ACHN (cell line): ENCODE measurements around the gene ERRFI1.

Source experiments
- DNase-seq: peaks from one replicate; pipeline ENCODE4 v3.0.0-alpha.2; 2015
- in situ Hi-C: cut with HindIII; loops from 2 replicates; pipeline ENCODE4 v1.10.0; 2017; ENCODE audit warnings: low sequenced_read_pairs, low pct_ligation_motif_present, low pct_unique_long_range_greater_than_20kb

Gene ERRFI1

GRCh38 chr1:8023287-8023994, 2.7 kb downstream of the ERRFI1 start:
- in situ Hi-C loops = no loop called here
- no peak for DNase-seq

- in situ Hi-C loops = no loop called here
- no peak for DNase-seq
Measured at GRCh38 chr1:8022395-8023286, 3.5 kb downstream of the ERRFI1 start.

GRCh38 chr1:8021676-8022266, 4.3 kb downstream of the ERRFI1 start:
- no peak for DNase-seq
- in situ Hi-C loops = no loop called here

GRCh38 chr1:8020032-8020431, 6.1 kb downstream of the ERRFI1 start:
- peak; percentile 80 for DNase-seq
- in situ Hi-C loops = no loop called here

DNA sequence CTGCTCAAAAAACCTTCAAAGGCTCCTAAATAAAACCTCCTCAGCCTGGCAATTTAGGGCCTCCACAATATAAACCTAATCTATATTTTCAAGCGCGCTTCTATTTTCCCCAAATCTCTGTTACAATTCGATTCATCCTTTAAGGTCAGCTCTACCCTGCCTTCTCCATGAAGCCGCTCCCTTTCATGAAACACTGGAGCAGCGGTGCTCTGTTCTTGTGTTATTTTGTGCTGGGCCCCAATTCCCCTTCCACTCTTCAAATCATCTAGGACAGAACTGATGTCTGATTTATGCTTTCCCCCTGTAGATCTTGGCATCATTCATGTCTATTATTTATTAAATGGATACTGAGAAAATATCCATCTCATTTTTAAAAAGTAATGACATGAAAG, 6.9 kb downstream of the ERRFI1 start:
- in situ Hi-C loops = loop anchor here (10.0 kb wide), 1 partner anchor 296 kb away; the partner anchor contains the start of gene SLC45A1
- DNase-seq = no peak

DNA sequence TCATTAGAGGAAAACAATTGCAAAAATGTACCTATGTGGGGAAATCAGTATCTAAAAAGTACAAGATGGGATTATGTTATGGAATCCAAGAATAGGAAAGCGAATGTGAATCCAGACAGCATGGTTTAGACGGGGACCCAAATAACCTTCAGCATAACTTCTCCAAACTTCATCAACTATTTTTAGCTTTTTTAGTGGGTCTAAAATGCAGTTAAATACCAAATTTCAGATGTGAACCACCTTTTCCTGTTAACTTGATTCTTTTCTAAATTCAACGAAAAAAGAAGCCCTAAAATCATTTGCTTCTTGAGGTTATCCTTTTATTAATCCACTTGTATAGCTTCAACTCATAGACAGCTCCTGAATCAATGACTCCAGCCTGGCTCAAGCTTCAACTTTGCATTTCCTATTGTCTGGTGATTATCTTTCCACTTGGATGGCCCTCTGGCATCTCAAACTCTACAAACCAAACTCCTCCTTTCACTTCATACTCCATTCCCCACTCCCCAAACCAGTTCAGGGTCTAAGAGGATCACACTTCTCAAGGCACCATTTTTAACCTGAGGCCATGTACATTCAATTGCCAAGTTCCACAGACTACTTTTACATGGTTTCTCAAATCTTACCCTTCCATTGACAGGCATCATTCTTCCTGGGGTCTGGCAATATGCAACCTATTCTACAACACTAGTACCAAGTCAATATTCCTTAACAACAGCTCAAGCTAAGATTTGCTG, 7.4 kb downstream of the ERRFI1 start:
- in situ Hi-C loops = loop anchor here (10.0 kb wide), 1 partner anchor 296 kb away; the partner anchor contains the start of gene SLC45A1
- DNase-seq = peak; percentile 61

DNA sequence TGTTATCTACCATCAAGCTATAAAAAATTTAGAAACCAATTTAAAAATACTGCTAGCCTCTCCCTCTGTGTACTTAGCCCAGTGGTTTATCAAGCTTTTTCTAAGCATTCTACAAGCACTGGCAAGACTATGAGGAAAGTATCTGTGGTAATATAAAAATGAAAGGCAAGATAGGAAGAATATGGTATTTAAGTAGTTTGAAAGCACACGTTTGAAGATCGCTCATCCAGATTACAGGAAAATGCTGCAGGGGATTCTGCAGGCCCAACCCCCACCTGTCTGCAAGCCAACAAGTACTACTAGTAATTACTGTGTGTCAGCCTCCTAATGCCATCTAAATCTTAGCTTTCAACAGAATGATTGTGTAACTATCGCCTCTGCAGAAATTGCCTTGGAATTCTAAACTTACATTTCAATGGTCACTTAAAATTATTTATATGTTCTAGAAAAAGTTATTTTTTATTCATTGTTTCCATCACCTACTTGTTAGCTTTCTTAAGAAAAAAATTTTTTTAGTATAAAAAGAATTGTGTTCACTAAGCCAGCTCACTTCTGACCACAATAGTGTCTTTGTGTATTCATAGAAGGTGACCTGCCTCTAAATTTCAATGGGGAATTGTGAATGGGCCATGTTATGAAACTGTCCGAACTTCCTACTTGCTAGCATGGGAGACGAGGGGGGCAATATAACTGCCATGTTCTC, 8.5 kb downstream of the ERRFI1 start:
- no peak for DNase-seq
- in situ Hi-C loops = loop anchor here (10.0 kb wide), 1 partner anchor 297 kb away; the partner anchor contains the start of gene SLC45A1

DNA sequence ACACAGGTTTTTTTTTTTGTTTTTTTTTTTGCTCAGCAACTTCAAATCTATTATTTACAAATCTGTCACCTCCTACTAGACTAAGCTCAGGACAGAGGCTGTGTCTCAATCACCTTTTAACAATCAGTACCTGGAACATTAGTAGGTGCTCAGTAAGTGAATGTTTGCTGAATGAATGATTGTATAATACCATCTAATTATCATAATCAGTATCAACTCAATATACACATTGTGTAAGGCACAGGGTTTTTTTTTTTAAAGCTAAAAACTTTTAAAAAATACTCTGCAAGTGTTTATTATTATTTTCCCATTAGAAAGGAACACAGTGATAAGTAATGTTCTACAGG, 9.2 kb downstream of the ERRFI1 start:
- in situ Hi-C loops = loop anchor here (10.0 kb wide), 1 partner anchor 298 kb away; the partner anchor contains the start of gene SLC45A1
- no peak for DNase-seq

GRCh38 chr1:8016210-8016894, 9.8 kb downstream of the ERRFI1 start:
- no peak for DNase-seq
- in situ Hi-C loops = loop anchor here (10.0 kb wide), 1 partner anchor 298 kb away; the partner anchor contains the start of gene SLC45A1

DNA sequence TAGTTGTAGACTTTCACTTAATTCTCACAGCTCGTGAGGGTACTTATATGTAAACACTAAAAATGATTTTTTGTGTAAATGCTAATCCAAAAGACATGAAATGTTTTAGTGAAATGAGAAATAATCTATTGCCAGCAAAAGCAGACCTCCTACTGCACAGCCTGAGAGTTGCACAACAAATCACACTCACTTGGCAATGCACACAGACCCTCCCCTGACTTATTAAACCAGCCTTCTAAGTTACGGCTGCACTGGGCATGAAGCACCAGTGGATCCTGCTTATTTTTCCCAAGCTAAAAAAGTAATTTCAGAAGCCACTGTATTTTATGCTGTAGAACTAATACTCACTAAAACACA, 10.3 kb downstream of the ERRFI1 start:
- no peak for DNase-seq
- in situ Hi-C loops = loop anchor here (10.0 kb wide), 1 partner anchor 299 kb away; the partner anchor contains the start of gene SLC45A1

GRCh38 chr1:8015036-8015808, 10.9 kb downstream of the ERRFI1 start:
- in situ Hi-C loops = loop anchor here (10.0 kb wide), 1 partner anchor 300 kb away; the partner anchor contains the start of gene SLC45A1
- peak; percentile 72 for DNase-seq

DNA sequence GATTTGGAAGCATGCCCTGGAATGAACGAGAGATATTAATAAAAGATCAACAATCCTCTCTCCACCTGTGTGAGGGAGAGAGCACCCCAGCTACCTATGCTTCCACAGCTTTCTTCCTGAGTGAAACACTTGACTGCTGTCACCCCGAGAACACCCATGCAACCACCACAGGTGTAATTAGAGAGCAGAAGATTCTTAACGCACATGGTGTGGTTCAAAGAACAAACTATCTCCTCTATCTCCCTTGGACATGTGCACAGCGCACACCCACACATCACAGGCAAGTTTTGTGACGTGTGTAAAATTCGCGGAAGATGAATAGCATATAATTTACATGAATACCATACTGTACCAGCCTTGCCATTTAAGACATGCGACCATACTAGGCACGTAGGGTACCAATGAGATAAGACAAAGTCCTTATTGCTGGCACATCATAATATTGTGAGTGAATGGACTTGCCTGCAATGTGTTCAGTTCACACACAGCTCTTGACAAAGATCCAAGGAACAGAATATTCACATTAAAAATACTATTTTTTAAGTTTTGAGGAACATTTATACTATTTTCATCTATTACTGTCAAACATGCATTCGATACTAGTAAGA, 11.6 kb downstream of the ERRFI1 start:
- DNase-seq = no peak
- in situ Hi-C loops = loop anchor here (10.0 kb wide), 1 partner anchor 300 kb away; the partner anchor contains the start of gene SLC45A1

GRCh38 chr1:8013800-8014199, 12.3 kb downstream of the ERRFI1 start:
- DNase-seq = no peak
- in situ Hi-C loops = loop anchor here (10.0 kb wide), 1 partner anchor 301 kb away; the partner anchor contains the start of gene SLC45A1

DNA sequence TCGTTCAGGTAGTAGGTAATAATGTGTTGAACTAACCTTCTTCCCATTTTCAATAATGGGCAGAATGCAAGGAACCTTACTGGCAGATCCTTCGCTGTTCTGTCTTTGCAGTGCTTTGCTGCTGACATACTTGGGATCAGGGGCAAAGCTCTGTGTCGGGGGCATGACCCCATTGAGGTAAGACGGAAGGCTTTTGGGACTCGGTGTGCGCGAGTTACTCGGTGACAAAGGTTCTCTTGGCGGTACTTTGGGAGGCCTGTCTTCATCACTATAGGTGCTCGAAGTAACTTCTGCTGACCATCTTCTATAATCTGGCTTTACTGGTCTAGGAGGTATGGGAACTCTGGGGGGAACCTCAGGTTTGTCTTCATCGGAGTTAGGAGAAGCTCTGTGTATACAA, 12.7 kb downstream of the ERRFI1 start:
- in situ Hi-C loops = loop anchor here (10.0 kb wide), 1 partner anchor 301 kb away; the partner anchor contains the start of gene SLC45A1
- DNase-seq = no peak

DNA sequence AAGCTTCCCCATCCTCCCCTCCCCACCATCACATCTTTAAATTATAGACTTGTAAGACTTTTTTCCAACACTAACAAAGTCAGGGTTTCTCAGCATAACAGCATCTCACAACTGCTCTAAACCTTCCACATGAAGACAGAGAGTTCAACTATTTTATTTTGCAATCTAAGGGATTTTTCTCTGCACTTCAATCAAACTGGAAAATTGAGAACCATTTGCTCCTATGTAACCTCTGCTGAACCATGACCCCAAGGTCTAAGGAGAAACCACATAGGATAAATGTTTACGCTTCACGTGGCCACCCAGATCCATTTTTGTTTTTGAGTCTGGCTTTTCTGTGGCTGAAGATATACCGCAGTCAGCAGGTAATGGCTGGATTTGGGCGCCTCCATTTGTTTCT, 13.2 kb downstream of the ERRFI1 start:
- in situ Hi-C loops = loop anchor here (10.0 kb wide), 1 partner anchor 302 kb away; the partner anchor contains the start of gene SLC45A1
- DNase-seq = no peak
